GM21529 (cell line): ENCODE measurements around the gene GRPR.

Experiments
- ATAC-seq: cut with Tn5 transposase; IDR thresholded peaks from one replicate; pipeline ENCODE4 v1.9.1; 2021; ENCODE audit not compliant: unreplicated experiment

The GRPR gene

DNA sequence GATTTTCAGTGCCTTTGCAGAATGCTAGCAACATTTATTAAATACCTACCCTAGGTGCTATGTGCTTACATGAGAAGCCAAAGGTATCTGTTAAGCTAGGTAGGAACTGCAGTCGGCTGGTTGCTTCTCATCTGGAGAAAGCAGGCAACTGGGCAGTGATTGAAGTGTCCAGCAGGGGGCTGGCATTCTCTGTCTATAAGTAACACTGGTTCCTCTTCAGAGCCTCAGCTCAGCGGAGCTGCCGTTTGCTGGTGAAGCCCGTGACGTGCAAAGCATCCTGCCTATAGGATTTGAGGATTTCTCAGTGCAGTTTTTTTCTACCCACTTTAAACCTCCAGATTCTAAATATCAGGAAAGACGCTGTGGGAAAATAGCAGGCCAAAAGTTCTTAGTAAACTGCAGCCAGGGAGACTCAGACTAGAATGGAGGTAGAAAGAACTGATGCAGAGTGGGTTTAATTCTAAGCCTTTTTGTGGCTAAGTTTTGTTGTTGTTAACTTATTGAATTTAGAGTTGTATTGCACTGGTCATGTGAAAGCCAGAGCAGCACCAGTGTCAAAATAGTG is at the start of gene GRPR:
GRPR (plus strand) TSS at position 344 of the 565 bp plus-strand sequence. CDS start 389 bp downstream, outside the sequence.
- peak; percentile 59 for ATAC-seq

DNA sequence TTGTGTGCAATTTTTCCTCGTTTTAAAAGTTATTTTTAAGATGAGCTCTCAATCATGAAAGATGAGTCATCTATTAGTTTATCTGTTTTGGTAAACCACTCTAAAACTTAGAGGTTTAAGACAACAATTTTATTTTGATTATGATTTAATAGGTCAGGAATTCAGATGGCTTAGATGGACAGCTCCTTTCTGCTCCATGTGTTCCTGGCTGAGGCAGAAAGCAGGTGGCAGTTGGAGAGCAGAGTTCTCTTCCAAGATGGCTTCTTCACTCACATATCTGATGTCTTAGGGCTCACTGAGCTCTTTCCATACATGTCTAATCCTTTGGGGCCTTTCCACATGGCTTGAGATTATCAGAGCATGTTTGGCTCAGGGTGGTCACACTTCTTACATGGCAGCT is 48.3 kb upstream of the GRPR start:
- no peak for ATAC-seq

- ATAC-seq = no peak
These were observed 46.5 kb upstream of the GRPR start for GRCh38 chrX:16076834-16077233.

DNA sequence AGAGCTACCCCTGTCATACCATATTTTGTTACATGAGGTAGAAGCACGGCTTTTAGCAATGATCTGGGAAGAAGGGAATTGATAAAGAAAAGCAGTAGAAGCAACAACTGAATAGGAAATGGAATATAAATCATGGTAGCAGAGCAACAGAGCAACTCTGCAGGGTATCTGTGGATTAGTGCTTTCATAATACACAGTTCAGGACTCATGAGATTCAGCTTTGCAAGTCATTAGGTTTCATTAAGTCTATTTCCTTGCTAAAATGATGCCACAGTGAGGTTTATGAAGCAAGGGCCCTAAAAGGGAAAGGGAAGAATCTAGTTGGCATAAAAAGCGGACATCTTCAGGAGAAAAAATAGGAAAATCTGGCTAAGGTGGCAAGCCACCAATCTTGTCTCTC is 45.6 kb upstream of the GRPR start:
- ATAC-seq = no peak

GRCh38 chrX:16081357-16081756 is 42.0 kb upstream of the GRPR start:
- no peak for ATAC-seq

- ATAC-seq = no peak
These were observed 40.8 kb upstream of the GRPR start for GRCh38 chrX:16082470-16083085.

- ATAC-seq = no peak
These were observed 36.3 kb upstream of the GRPR start for GRCh38 chrX:16087076-16087475.

- no peak for ATAC-seq
These were observed 34.3 kb upstream of the GRPR start for GRCh38 chrX:16089086-16089485.

DNA sequence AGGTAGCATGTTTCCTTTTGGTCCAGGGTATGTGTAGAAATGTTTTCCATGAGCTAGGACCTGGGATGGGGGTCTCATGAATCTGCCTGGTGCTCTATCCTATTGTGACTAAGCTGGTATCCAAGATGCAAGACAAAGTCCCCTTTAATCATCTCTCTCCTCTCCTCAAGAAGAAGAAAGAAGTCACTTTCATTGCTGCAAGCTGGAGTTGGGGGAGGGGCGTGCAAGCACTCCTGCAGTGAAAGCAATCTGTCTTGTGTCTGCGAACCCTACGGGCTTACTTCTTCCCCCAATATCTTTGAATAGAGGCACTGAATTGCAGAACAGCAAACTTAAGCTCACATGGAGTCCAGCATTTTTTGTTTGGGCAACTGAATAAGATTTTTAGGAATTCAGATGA is 27.2 kb upstream of the GRPR start:
- ATAC-seq = no peak

DNA sequence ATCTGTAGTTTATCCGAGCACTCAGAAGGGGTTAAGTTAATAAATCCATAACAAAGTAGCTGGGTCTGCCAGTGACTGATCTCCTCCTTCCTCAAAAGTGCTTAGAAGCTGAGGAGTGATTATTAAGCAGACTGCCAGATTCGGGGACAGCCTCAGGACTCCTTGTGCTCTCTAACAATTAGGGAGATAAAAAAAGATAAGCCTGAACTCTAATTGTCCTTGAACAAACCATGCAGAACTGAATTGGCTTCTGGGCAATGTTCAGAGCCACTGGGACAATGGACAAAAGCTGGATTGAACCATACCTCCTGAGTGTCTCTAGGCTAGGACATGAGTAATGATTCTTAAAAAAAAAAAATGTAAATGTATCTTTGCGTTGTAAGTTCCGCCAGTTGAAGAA is 22.7 kb upstream of the GRPR start:
- no peak for ATAC-seq

DNA sequence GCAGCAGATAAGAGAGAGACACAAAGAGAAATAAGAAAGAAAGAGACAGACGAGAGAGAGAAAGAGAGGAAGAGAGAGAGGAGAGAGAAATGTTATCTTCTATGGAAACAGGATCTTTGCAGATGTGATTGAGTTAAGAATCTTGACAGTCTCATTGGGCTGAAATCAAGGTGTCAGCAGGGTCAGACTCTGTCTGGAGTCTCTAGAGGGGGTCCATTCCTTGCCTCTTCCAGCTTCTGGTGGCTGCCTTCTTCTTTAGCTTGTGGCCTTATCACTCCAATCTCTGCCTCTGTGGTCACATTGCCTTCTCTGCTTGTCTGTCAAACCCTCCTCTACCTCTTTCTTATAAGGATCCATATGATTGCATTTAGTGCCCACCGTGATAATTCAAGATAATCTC is 21.8 kb upstream of the GRPR start:
- no peak for ATAC-seq

GRCh38 chrX:16103625-16104024 is 19.7 kb upstream of the GRPR start:
- ATAC-seq = peak; percentile 59

GRCh38 chrX:16112428-16112827 is 10.9 kb upstream of the GRPR start:
- ATAC-seq = no peak

DNA sequence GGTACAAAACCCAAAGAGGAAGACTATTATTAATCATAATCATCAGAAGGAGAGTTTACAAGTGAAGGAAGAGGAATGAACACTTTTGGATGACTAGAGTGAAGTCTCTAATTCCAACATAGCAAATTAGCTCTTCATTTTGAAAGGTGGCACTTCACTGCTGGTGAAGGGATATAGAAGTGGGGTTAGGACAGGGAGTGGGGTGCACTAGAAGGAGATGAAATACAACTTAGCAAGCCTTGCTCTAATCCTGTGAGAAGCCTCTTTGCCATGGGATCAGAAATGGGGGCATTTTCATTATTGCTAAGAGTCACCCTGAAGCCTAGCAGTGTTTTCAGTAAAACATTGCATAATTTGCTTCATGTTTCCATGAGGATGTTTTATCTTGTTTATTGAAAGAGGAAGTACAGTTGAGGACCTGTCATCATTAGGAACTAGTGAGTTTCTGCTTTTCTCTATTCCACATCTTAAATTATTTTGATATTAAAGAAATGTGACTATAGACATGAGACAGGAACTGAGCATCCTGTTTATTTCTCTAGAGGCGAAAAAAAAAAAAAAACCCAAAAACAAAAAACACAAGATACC is 9.3 kb upstream of the GRPR start:
- no peak for ATAC-seq

DNA sequence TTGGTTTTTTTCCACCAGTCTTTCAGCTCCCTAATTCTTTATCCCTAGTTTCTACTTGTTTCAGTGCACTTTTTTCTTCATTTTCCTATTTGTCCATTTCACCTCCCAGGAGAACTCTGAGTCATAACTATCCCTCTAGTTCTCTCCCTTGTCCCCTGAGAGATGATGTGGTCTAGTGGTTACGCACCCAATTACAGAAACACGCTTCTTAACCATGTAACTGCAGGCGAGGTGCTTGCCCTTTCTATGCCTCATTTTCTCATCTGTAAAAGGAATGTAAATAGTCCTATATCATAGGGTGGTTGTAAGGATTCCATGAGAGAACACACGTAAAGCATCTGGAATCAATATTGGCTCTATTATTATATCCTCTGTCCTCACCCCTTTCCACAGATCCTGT is 8.8 kb upstream of the GRPR start:
- no peak for ATAC-seq

DNA sequence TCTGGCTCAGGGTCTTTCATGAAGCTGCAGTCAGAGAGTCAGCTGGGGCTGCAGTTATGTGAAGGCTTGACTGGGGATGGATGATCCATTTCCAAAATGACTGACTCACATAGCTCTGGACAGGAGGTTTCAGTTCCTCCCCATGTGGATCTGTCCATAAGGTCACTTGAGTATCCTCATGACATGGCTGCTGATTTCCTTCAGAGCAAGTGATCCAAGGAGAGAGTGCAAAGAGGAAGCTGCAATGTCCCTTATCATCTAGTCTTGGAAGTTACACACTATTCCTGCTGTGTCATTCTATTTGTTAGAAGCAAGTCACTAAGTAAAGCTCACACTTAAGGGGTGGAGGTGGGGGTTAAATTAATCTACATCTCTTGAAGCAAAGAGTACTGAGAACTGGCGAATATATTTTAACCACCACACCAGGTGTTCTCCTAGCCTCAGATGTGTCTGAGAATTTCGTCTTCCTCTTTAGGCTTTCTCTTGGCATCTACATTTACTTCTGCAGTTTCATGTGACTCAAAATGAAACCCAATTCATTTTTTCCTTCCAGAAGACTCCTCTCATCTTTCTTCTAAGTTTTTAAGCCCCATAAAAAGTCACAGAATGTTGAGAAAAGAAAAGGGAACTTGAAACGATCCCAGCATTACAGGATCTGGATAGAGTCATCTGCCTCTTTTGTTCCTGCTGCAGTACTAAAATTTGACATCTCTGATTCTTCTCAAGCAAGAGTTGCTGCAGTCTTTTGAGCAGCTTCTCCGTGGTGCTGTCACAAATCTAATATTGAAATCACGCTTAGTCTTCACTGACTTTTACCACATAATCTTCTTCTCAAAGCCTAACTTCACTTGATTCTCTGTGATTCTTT is 3.8 kb upstream of the GRPR start:
- peak; percentile 86 for ATAC-seq

- no peak for ATAC-seq
These were observed 2.9 kb upstream of the GRPR start for GRCh38 chrX:16120431-16120830.

- no peak for ATAC-seq
These were observed 836 bp downstream of the GRPR start for GRCh38 chrX:16124201-16124600.

DNA sequence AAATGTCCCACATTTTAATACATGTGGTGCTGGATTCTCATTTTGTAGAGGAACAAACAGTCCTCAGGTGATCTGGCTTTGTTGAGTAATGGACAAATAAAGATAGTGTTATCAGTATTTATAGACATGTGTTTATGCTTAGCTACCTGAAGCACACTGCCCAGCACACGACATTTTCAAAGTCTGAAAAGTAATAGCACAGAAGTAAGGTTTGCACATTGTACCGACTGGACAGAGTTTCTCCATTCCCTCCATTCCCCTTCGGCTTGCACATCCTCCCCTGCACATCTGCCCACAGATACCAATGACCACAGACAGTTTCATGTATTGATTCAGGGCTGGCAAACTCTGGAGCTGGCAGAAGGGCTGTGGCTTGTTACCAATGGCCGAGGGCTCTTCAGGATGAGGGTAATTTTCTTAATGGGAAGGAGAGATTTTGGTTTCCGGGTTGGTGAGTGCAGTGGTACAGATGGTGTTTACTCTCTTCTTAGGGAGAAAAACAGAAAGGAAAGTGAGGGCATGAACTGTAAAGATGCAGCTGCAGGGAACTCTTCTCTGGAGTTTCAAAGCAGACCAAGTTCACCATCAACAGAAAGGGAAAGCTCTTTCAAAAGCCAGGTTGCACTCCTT is 2.3 kb downstream of the GRPR start:
- no peak for ATAC-seq

DNA sequence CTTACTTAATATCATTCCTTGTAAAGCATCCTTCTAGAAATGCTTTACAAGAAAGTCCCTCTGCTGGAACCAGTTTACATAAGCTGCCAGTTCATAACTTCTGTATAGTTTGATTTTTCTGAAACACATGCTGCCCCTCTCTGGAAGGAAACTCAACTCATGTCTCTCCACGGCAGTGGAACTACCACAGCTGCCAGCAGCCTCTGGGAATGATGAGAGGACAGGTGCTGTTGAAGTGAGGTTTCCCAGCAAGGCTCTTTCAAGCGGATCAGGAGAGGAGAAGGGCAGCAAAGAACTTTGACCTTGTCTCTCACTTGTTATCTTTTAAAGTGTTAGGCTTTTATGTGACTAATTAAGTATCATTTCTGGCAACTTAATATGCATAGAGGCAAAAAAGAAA is 7.3 kb downstream of the GRPR start:
- no peak for ATAC-seq

DNA sequence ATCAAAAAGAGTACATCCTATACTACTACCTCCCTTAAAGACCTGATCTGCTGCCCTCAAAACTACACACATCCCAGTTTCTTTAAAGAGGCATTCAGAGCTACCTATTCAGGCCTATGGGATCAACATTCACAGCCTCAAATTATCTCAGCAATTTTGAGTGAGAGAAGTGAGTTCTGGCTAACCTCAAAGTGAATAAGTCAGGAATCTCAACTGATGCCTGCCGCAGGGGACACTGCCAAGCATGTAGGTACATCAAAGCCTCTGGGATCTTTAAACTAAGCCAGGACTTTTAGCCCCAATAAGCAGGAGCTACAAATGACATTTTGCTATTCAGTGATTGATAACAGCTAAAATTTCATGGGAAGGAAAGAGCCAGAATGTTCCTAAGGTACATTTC is 11.6 kb downstream of the GRPR start:
- no peak for ATAC-seq
